Ovary (tissue), 3 donors: Measurements from ENCODE around the gene CATSPERE.
"Not testable (repeated sequence)": the region's sequence is repeated elsewhere in the genome, so short reads cannot be mapped to it uniquely, and the experiment has no call there.

Experiments
- CTCF ChIP-seq, 3 donors: fragments of 450-650 bp in 2 of 3; fragments of 200-600 bp in 1 of 3; IDR thresholded peaks; one replicate each; pipeline versions ENCODE4 v1.5.1 to v1.8.0; 2016 to 2022; ENCODE audit warnings: antibody characterized with exemption in 3 of 3, mild to moderate bottlenecking in 1 of 3
- EP300 ChIP-seq: sonication (generic); formaldehyde crosslinking; IDR thresholded peaks from one replicate; pipeline ENCODE4 v1.6.1; 2017; ENCODE audit warnings: antibody characterized with exemption
- POLR2A ChIP-seq: fragments of 450-650 bp; IDR thresholded peaks from one replicate; pipeline ENCODE4 v1.6.1; 2017; ENCODE audit warnings: antibody characterized with exemption, mild to moderate bottlenecking, moderate library complexity
- donor health status: DM: no; HTN: no; CAD: no.

GRCh38 chr1:244578205-244578604, 117.1 kb downstream of the CATSPERE start:
- not testable (repeated sequence) for TF ChIP-seq CTCF (IDR thresholded peaks at IDR 0.05); POLR2A; EP300
